PC-9 (cell line): ENCODE measurements around the gene WRAP73.

Experiments used
- CTCF ChIP-seq: fragments of 200-600 bp; sonication (generic); conservative IDR thresholded peaks from 2 replicates; pipeline ENCODE4 v1.6.1; 2017; ENCODE audit warnings: mixed run types, antibody characterized with exemption, mild to moderate bottlenecking, moderate library complexity
- EZH2 ChIP-seq: fragments of 200-600 bp; sonication (generic); IDR thresholded peaks from 2 replicates; pipeline ENCODE4 v1.8.0; 2017; ENCODE audit warnings: antibody characterized with exemption, low read depth

- TF ChIP-seq CTCF (no peak), EZH2 (no peak)
Observed at GRCh38 chr1:3650248-3651025, 534 bp upstream of the WRAP73 start.
